Measurements from ENCODE around the gene GAA.

DNA sequence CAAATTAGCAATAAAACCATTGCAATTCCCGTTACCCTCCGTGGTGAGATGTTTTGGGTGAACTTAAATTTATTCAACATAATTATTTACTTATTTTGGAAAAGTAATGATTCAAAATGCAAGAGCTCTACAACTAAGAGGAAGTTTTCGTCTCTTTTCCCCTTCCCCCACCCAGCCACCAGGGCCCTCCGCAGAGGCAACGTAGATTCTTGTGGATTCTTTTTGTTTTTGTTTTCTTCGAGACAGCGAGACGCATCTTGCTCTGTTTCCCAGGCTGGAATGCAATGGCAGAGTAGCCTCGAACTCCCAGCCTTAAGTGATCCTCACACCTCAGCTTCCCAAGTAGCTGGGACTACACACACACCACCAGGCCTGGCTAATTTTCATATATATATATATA lies 45.8 kb upstream of the GAA start:
- no peak for TF ChIP-seq POLR2AphosphoS5 (IDR thresholded peaks at IDR 0.05; ENCODE audit: low read depth, low read length)
- no peak for TF ChIP-seq SIN3A (IDR thresholded peaks at IDR 0.05; ENCODE audit: borderline replicate concordance, insufficient read depth, low read length)
- TF ChIP-seq, protein P1, sequence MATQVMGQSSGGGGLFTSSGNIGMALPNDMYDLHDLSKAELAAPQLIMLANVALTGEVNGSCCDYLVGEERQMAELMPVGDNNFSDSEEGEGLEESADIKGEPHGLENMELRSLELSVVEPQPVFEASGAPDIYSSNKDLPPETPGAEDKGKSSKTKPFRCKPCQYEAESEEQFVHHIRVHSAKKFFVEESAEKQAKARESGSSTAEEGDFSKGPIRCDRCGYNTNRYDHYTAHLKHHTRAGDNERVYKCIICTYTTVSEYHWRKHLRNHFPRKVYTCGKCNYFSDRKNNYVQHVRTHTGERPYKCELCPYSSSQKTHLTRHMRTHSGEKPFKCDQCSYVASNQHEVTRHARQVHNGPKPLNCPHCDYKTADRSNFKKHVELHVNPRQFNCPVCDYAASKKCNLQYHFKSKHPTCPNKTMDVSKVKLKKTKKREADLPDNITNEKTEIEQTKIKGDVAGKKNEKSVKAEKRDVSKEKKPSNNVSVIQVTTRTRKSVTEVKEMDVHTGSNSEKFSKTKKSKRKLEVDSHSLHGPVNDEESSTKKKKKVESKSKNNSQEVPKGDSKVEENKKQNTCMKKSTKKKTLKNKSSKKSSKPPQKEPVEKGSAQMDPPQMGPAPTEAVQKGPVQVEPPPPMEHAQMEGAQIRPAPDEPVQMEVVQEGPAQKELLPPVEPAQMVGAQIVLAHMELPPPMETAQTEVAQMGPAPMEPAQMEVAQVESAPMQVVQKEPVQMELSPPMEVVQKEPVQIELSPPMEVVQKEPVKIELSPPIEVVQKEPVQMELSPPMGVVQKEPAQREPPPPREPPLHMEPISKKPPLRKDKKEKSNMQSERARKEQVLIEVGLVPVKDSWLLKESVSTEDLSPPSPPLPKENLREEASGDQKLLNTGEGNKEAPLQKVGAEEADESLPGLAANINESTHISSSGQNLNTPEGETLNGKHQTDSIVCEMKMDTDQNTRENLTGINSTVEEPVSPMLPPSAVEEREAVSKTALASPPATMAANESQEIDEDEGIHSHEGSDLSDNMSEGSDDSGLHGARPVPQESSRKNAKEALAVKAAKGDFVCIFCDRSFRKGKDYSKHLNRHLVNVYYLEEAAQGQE (IDR thresholded peaks at IDR 0.05; ENCODE audit: insufficient read depth in 1 of 2, low read depth in 2 of 2, low read length in 2 of 2), result no peak
